ENCODE data around the gene SH3TC1.

The SH3TC1 gene

DNA sequence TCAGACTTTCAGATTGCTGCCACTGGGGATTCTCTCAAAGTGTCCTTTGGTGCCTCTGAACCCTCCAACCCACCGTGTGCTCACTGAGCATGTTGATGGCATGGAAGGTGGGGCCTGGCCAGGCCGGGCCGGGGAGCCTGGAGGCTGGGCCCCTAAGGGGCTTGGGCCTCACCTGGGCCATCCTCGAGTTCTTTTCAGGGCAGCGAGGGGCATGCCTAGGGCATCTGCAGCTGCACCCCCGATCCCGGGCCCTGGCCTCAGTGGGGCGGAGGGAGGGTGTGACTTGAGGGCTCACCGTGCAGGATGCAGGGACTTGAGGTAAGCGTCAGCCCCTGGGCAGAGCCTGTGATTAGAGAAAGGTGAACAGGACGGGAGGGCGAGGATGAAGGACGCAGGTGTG lies 1.6 kb upstream of the SH3TC1 start:
- Histone ChIP-seq H4K20me1 (ENCODE audit: insufficient read depth, low read length, poor library complexity, severe bottlenecking) (peaks cover 5% of the 10 kb centered on the region), H3K4me2 (ENCODE audit: low read depth, low read length, poor library complexity, severe bottlenecking) (no peak overlapping the region), H2AFZ (ENCODE audit: low read length) (no peak overlapping the region), H3F3A (ENCODE audit: low read depth) (no peaks in the 10 kb centered on the region), H3K4me3 (ENCODE audit: low read length, poor library complexity, severe bottlenecking) (no peak overlapping the region), H3K27me3 (ENCODE audit: insufficient read depth, low read length, poor library complexity, severe bottlenecking) (no peaks in the 10 kb centered on the region), H3K9me3 (ENCODE audit: insufficient read depth, low read depth, low read length) (no peaks in the 10 kb centered on the region), H3K9ac (ENCODE audit: low read depth, low read length, poor library complexity, severe bottlenecking) (no peak overlapping the region), H3K4me1 (ENCODE audit: insufficient read depth, low read length, poor library complexity, severe bottlenecking) (peaks cover 51% of the 10 kb centered on the region), H3K9me2 (replicated peaks; ENCODE audit: low read depth, low read length) (no peaks in the 10 kb centered on the region), H3K79me2 (ENCODE audit: insufficient read depth, low read length) (peaks cover 34% of the 10 kb centered on the region), H3K36me3 (ENCODE audit: insufficient read depth, low read length) (no peaks in the 10 kb centered on the region)
- TF ChIP-seq, protein P1, sequence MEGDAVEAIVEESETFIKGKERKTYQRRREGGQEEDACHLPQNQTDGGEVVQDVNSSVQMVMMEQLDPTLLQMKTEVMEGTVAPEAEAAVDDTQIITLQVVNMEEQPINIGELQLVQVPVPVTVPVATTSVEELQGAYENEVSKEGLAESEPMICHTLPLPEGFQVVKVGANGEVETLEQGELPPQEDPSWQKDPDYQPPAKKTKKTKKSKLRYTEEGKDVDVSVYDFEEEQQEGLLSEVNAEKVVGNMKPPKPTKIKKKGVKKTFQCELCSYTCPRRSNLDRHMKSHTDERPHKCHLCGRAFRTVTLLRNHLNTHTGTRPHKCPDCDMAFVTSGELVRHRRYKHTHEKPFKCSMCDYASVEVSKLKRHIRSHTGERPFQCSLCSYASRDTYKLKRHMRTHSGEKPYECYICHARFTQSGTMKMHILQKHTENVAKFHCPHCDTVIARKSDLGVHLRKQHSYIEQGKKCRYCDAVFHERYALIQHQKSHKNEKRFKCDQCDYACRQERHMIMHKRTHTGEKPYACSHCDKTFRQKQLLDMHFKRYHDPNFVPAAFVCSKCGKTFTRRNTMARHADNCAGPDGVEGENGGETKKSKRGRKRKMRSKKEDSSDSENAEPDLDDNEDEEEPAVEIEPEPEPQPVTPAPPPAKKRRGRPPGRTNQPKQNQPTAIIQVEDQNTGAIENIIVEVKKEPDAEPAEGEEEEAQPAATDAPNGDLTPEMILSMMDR (conservative IDR thresholded peaks at IDR 0.05; ENCODE audit: low read length) = no peak

DNA sequence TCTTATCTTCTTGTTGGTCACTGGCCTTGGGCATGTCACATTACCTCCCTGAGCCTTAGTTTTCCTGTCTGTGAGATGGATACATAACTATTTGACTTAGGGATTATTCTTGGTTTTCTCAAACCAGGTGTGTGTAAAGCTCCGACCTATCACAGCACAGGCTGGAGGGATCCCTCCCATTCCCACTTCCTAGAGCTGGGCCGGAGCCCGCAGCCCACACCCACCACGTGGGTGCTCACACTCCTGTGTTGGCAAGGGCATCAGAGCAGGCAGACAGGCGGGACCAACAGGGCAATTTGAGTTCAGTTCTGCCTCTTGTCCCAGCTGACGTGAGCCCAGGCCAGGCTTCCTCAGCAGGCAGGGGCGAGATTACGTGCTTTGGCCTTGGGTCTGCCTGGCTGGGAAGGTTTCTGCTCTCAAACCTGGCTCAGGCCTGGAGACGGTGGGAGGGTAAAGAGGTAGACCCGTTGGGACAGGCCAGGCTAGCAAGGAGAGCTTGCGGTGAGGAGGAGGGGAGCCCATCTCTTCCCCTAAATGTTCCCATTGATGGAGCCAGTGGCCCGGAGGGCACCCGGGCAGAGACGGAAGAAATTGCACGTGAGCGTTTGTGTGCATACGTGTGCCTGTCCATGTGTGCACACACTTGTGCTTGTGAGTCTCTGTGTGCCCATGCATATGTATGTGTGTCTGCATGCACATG lies 734 bp upstream of the SH3TC1 start:
- peak overlapping the region; percentile 32; the same call in 1 of the 2 replicates for H2AFZ ChIP-seq (ENCODE audit: low read length)
- H4K20me1 ChIP-seq (ENCODE audit: insufficient read depth, low read length, poor library complexity, severe bottlenecking) = peaks cover 5% of the 10 kb centered on the region
- TF ChIP-seq, protein P1 (conservative IDR thresholded peaks at IDR 0.05; ENCODE audit: low read length) = no peak
- no peak for TF ChIP-seq EZH2phosphoT487 (IDR thresholded peaks at IDR 0.05; ENCODE audit: borderline replicate concordance)
- no peaks in the 10 kb centered on the region for H3K36me3 ChIP-seq (ENCODE audit: insufficient read depth, low read length)
- no peaks in the 10 kb centered on the region for H3K27me3 ChIP-seq (ENCODE audit: insufficient read depth, low read length, poor library complexity, severe bottlenecking)
- peaks cover 53% of the 10 kb centered on the region for H3K4me1 ChIP-seq (ENCODE audit: insufficient read depth, low read length, poor library complexity, severe bottlenecking)
- H3K79me2 ChIP-seq (ENCODE audit: insufficient read depth, low read length) = peaks cover 42% of the 10 kb centered on the region
- no peaks in the 10 kb centered on the region for H3K9me3 ChIP-seq (ENCODE audit: insufficient read depth, low read depth, low read length)
- H3K9me2 ChIP-seq (replicated peaks; ENCODE audit: low read depth, low read length) = no peaks in the 10 kb centered on the region
- no peaks in the 10 kb centered on the region for H3F3A ChIP-seq (ENCODE audit: low read depth)
- peak overlapping the region; percentile 98 for H3K4me2 ChIP-seq (ENCODE audit: low read depth, low read length, poor library complexity, severe bottlenecking)
- H3K4me3 ChIP-seq (ENCODE audit: low read length, poor library complexity, severe bottlenecking) = peak overlapping the region; percentile 88
- peak overlapping the region; percentile 92 for H3K9ac ChIP-seq (ENCODE audit: low read depth, low read length, poor library complexity, severe bottlenecking)

DNA sequence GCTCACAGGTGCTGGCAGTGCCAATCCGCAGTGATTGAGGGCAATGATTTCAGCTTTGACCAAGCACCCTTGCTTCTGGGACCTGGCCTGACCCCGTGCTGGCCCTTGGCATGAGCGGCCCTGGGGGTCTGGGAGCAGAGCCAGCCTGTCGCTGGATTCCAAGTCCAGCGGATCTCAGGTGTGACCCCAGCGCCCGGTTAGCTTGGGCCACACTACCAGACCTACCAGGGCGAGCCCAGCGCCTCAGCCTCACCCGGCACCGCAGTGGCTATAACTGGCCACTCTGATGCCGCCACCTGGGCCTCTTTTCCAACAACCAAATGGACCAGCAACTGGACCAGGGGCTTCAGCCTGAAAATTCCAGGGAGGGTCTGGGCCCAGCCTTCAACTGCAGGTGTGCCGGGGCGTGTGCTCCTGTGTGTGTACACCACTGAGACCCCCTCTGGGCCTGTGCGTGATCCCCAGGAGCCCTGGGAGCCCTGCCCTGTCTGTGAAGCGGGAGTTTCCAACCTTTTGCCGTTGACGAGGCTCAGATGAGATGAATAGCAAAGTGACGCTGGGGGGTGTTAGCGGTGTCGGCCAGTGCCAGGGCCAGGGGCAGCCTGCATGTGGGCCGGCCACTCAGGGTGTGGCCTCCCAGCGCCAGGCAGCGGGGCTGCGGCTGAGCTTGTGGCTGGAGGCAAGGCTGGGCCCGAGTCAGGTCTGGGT lies 658 bp downstream of the SH3TC1 start:
- Histone ChIP-seq H3K27me3 (ENCODE audit: insufficient read depth, low read length, poor library complexity, severe bottlenecking) (no peaks in the 10 kb centered on the region), H3K79me2 (ENCODE audit: insufficient read depth, low read length) (peaks cover 56% of the 10 kb centered on the region), H3K36me3 (ENCODE audit: insufficient read depth, low read length) (no peaks in the 10 kb centered on the region), H3K9me2 (replicated peaks; ENCODE audit: low read depth, low read length) (no peaks in the 10 kb centered on the region), H3K4me3 (ENCODE audit: low read length, poor library complexity, severe bottlenecking) (peak overlapping the region; percentile 88), H4K20me1 (ENCODE audit: insufficient read depth, low read length, poor library complexity, severe bottlenecking) (peaks cover 5% of the 10 kb centered on the region), H3K9ac (ENCODE audit: low read depth, low read length, poor library complexity, severe bottlenecking) (peak overlapping the region; percentile 92), H3F3A (ENCODE audit: low read depth) (no peaks in the 10 kb centered on the region), H3K4me1 (ENCODE audit: insufficient read depth, low read length, poor library complexity, severe bottlenecking) (peaks cover 64% of the 10 kb centered on the region), H2AFZ (ENCODE audit: low read length) (no peak overlapping the region; the same call in 1 of the 2 replicates), H3K9me3 (ENCODE audit: insufficient read depth, low read depth, low read length) (no peaks in the 10 kb centered on the region), H3K4me2 (ENCODE audit: low read depth, low read length, poor library complexity, severe bottlenecking) (peak overlapping the region; percentile 98)
- TF ChIP-seq EZH2phosphoT487 (IDR thresholded peaks at IDR 0.05; ENCODE audit: borderline replicate concordance) = no peak
- TF ChIP-seq, protein P1 (conservative IDR thresholded peaks at IDR 0.05; ENCODE audit: low read length) = no peak
